ENCODE data around the gene G2E3. TPM values are rescaled to one million over a fixed set of nuclear protein-coding genes. Genes with fewer than 3 reads are reported as not detected.

G2E3 gene
- total and polyA plus RNA-seq, 2 donors (not counting 3 experiments of a cell fraction or from before 2014, with no cell fraction given): 4.2 to 34.8 TPM

DNA sequence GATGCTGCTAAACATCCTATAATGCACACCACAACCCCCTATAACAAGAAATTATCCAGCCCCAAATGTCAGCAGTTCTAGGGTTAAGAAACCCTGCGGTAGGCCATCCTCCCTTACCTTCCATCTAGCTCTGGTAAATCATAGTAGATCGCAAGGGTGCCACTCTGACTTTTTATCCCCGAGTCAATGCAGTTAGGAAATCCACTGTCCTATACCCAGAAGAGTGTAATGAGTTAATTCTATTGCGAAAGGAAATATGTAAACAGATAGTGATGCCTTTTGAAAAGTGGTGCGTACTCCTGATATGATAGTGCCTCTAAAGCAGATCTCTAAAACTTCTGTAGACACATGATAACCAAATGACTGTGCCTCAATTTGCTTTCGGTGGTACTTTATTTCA is 93.0 kb downstream of the G2E3 start:
- Histone ChIP-seq H3K36me3 (ENCODE audit: control insufficient read depth in 2 of 2, extremely low read depth in 1 of 2, insufficient read depth in 2 of 2, low read length in 2 of 2) (peaks cover 6% of the 10 kb centered on the region in 2 experiments), H3K9ac (replicated peaks; ENCODE audit: extremely low read depth, insufficient read depth, low read length) (no peak overlapping the region), H3K4me1 (ENCODE audit: control insufficient read depth, extremely low read depth, insufficient read depth, low read length) (no peaks in the 10 kb centered on the region), H4K20me1 (replicated peaks; ENCODE audit: control insufficient read depth, extremely low read depth, insufficient read depth, low read length) (peaks cover 2% of the 10 kb centered on the region), H3K79me2 (ENCODE audit: control insufficient read depth, insufficient read depth, low read length) (no peaks in the 10 kb centered on the region), H2AFZ (ENCODE audit: low read depth, low read length) (no peak overlapping the region), H3K4me3 (replicated peaks in 1 of 3; ENCODE audit: insufficient read depth in 1 of 3, low read depth in 1 of 3, low read length in 3 of 3) (no peak overlapping the region), H3K9me3 (replicated peaks; ENCODE audit: control insufficient read depth, insufficient read depth, low read length) (no peaks in the 10 kb centered on the region), H3K9me1 (replicated peaks; ENCODE audit: control insufficient read depth, extremely low read depth, insufficient read depth, low read length) (no peaks in the 10 kb centered on the region), H3K27ac (ENCODE audit: insufficient read depth, low read depth, low read length) (no peak overlapping the region), H3K27me3 (ENCODE audit: control insufficient read depth in 2 of 2, insufficient read depth in 2 of 2, low read length in 2 of 2) (no peaks in the 10 kb centered on the region), H3K4me2 (ENCODE audit: insufficient read depth, low read length) (no peak overlapping the region)
- BruUV-seq (replicated peaks): no TSS peak
- FAIRE-seq: no peak
- ChIA-PET POLR2A (no interaction called here), CTCF (no interaction called here)
- dilution Hi-C loops (cut with MboI; ENCODE audit: extremely low pct_ligation_motif_present, low sequenced_read_pairs): no loop called here
- intact Hi-C loops (cut with micrococcal nuclease): loop anchor here (10.0 kb wide), 2 partner anchors 433 to 703 kb away; no protein-coding TSS in a partner anchor
- no peak for DNase-seq (ENCODE audit: low read depth, low spot score)
- TF ChIP-seq MYC (IDR thresholded peaks at IDR 0.05; ENCODE audit: low read depth, low read length) (no peak), POLR2A (IDR thresholded peaks at IDR 0.05; ENCODE audit: low read depth, low read length) (no peak), FOS (IDR thresholded peaks at IDR 0.05; ENCODE audit: borderline replicate concordance, insufficient read depth, low read length) (no peak), GATA2 (IDR thresholded peaks at IDR 0.05; ENCODE audit: insufficient read depth, insufficient read length, low read depth, low read length) (no peak), JUN (IDR thresholded peaks at IDR 0.05; ENCODE audit: borderline replicate concordance, insufficient read depth, insufficient read length, low read depth) (no peak), EZH2 (IDR thresholded peaks at IDR 0.05; ENCODE audit: borderline replicate concordance, low read depth, low read length, severe bottlenecking) (no peak), POLR2AphosphoS5 (IDR thresholded peaks at IDR 0.05; ENCODE audit: insufficient read depth, low read depth, low read length) (no peak)
- TF ChIP-seq, protein P1, sequence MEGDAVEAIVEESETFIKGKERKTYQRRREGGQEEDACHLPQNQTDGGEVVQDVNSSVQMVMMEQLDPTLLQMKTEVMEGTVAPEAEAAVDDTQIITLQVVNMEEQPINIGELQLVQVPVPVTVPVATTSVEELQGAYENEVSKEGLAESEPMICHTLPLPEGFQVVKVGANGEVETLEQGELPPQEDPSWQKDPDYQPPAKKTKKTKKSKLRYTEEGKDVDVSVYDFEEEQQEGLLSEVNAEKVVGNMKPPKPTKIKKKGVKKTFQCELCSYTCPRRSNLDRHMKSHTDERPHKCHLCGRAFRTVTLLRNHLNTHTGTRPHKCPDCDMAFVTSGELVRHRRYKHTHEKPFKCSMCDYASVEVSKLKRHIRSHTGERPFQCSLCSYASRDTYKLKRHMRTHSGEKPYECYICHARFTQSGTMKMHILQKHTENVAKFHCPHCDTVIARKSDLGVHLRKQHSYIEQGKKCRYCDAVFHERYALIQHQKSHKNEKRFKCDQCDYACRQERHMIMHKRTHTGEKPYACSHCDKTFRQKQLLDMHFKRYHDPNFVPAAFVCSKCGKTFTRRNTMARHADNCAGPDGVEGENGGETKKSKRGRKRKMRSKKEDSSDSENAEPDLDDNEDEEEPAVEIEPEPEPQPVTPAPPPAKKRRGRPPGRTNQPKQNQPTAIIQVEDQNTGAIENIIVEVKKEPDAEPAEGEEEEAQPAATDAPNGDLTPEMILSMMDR (IDR thresholded peaks at IDR 0.05; ENCODE audit: extremely low read depth in 1 of 2, insufficient read depth in 1 of 2, low read depth in 1 of 2, low read length in 2 of 2): no peak
- TF ChIP-seq, protein P2, sequence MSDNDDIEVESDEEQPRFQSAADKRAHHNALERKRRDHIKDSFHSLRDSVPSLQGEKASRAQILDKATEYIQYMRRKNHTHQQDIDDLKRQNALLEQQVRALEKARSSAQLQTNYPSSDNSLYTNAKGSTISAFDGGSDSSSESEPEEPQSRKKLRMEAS (IDR thresholded peaks at IDR 0.05; ENCODE audit: insufficient read depth, insufficient read length): no peak

Data from endothelial cell of umbilical vein (primary cell).